BJ (cell line): Measurements from ENCODE around the gene THAP4. TPM values are rescaled to one million over a fixed set of nuclear protein-coding genes. Genes with fewer than 3 reads are reported as not detected.

ENCODE experiments used
- CTCF ChIA-PET: fragments of 350-600 bp; formaldehyde crosslinking; extraction: SDS; loops from one replicate; lab custom pipeline; 2021; ENCODE audit warnings: antibody characterized with exemption, inconsistent platforms; lab: Yijun Ruan, JAX
- POLR2A ChIA-PET: fragments of 300-600 bp; sonication (Branson Sonifier 250); formaldehyde crosslinking; extraction: SDS; loops from one replicate; lab custom pipeline; 2021; ENCODE audit warnings: antibody characterized with exemption; lab: Charles Lee
- DNase-seq: peaks from one replicate; pipeline ENCODE4 v3.0.0-alpha.2; 2011; ENCODE audit warnings: low read depth
- H3K27me3 ChIP-seq: 2 replicates; pipeline ENCODE4 v1.6.0; 2011; ENCODE audit warnings: low read length; ENCODE audit not compliant: control insufficient read depth, insufficient read depth
- H3K36me3 ChIP-seq: 2 replicates; pipeline ENCODE4 v1.5.1; 2011; ENCODE audit warnings: low read length; ENCODE audit not compliant: control insufficient read depth, insufficient read depth
- H3K4me3 ChIP-seq: 2 replicates; pipeline ENCODE4 v1.5.1; 2011; ENCODE audit warnings: low read depth, mild to moderate bottlenecking, control low read depth, low read length
- CTCF ChIP-seq: IDR thresholded peaks from 2 replicates; pipeline ENCODE4 v1.5.1; 2011; ENCODE audit warnings: low read depth, mild to moderate bottlenecking, control low read depth, inconsistent platforms, low read length, moderate library complexity; ENCODE audit not compliant: insufficient read depth
- polyA plus RNA-seq: library from polyadenylated mRNA; depleted of rRNA; stranded (reverse); fragments of >200 nt; gene quantifications from 2 replicates; pipeline ENCODE4 v1.2.3, GENCODE V29; 2011

Gene THAP4
- polyA plus RNA-seq, 1 experiment: 50.4 TPM

- Histone ChIP-seq H3K27me3 (no peaks in the 10 kb centered on the region), H3K36me3 (peaks cover 17% of the 10 kb centered on the region), H3K4me3 (peak overlapping the region; percentile 94)
- no peak for DNase-seq
- no peak for TF ChIP-seq CTCF
- CTCF ChIA-PET: no interaction called here
- POLR2A ChIA-PET: interaction anchor here (0.7 kb wide), 1 partner anchor 19 kb away, joined by 9 read pairs; no protein-coding TSS in a partner anchor
Observed at GRCh38 chr2:241635756-241636155, 1.2 kb downstream of the THAP4 start.

- ChIA-PET CTCF (no interaction called here), POLR2A (no interaction called here)
- Histone ChIP-seq H3K27me3 (no peaks in the 10 kb centered on the region), H3K36me3 (peaks cover 15% of the 10 kb centered on the region), H3K4me3 (no peak overlapping the region)
- TF ChIP-seq CTCF: no peak
- no peak for DNase-seq
Observed at GRCh38 chr2:241633561-241633960, 3.4 kb downstream of the THAP4 start.

GRCh38 chr2:241632478-241633325, 4.3 kb downstream of the THAP4 start:
- Histone ChIP-seq H3K36me3 (peaks cover 15% of the 10 kb centered on the region), H3K4me3 (no peak overlapping the region), H3K27me3 (no peaks in the 10 kb centered on the region)
- TF ChIP-seq CTCF: no peak
- CTCF ChIA-PET: no interaction called here
- DNase-seq: no peak
- POLR2A ChIA-PET: no interaction called here

- TF ChIP-seq CTCF: no peak
- ChIA-PET POLR2A (no interaction called here), CTCF (no interaction called here)
- no peak for DNase-seq
- Histone ChIP-seq H3K4me3 (no peak overlapping the region), H3K36me3 (peaks cover 16% of the 10 kb centered on the region), H3K27me3 (no peaks in the 10 kb centered on the region)
Observed at GRCh38 chr2:241629762-241630435, 7.1 kb downstream of the THAP4 start.

- Histone ChIP-seq H3K27me3 (no peaks in the 10 kb centered on the region), H3K4me3 (no peak overlapping the region), H3K36me3 (peaks cover 5% of the 10 kb centered on the region)
- no peak for DNase-seq
- CTCF ChIA-PET: no interaction called here
- POLR2A ChIA-PET: no interaction called here
- no peak for TF ChIP-seq CTCF
Observed at GRCh38 chr2:241627675-241628074, 9.3 kb downstream of the THAP4 start.
